NB4 (cell line): ENCODE measurements around the gene GRIK2.

Experiments
- DNase-seq: peaks from one replicate; pipeline ENCODE4 v3.0.0; 2010; ENCODE audit warnings: low read depth
- H3K4me3 ChIP-seq: one replicate; pipeline ENCODE4 v1.5.1; 2011; ENCODE audit warnings: mild to moderate bottlenecking, low read depth, low read length, moderate library complexity
- CTCF ChIP-seq: IDR thresholded peaks from one replicate; pipeline ENCODE4 v1.5.1; 2012; ENCODE audit warnings: low read depth, low read length
- MAX ChIP-seq: IDR thresholded peaks from 2 replicates; pipeline ENCODE4 v1.6.1; 2011; ENCODE audit warnings: low read depth, low read length
- MYC ChIP-seq: IDR thresholded peaks from 2 replicates; pipeline ENCODE4 v1.6.1; 2011; ENCODE audit warnings: low read depth, low read length
- POLR2A ChIP-seq: IDR thresholded peaks from 2 replicates; pipeline ENCODE4 v1.6.1; 2011; ENCODE audit warnings: mild to moderate bottlenecking; ENCODE audit not compliant: insufficient read length; ENCODE audit errors: extremely low read depth

Gene GRIK2

GRCh38 chr6:101728956-101729355 is 335.4 kb downstream of the GRIK2 start:
- no peak overlapping the region for H3K4me3 ChIP-seq
- no peak for TF ChIP-seq MYC
- TF ChIP-seq CTCF, result no peak
- TF ChIP-seq POLR2A, result no peak
- TF ChIP-seq MAX, result no peak
- DNase-seq, result no peak

- no peak for TF ChIP-seq MAX
- no peak for TF ChIP-seq CTCF
- TF ChIP-seq MYC, result no peak
- TF ChIP-seq POLR2A, result no peak
- no peak overlapping the region for H3K4me3 ChIP-seq
- no peak for DNase-seq
Measured at GRCh38 chr6:101730954-101731353, 337.4 kb downstream of the GRIK2 start.

- no peak overlapping the region for H3K4me3 ChIP-seq
- no peak for DNase-seq
- no peak for TF ChIP-seq MYC
Measured at GRCh38 chr6:101733899-101734298, 340.4 kb downstream of the GRIK2 start.

- no peak for TF ChIP-seq MYC
- TF ChIP-seq CTCF, result no peak
- no peak for TF ChIP-seq POLR2A
- no peak for TF ChIP-seq MAX
Measured at GRCh38 chr6:101738481-101738880, 345.0 kb downstream of the GRIK2 start.

GRCh38 chr6:101740631-101741030 is 347.1 kb downstream of the GRIK2 start:
- TF ChIP-seq POLR2A (no peak), MYC (no peak), CTCF (no peak), MAX (no peak)
- H3K4me3 ChIP-seq, result no peak overlapping the region
- no peak for DNase-seq

More at GRCh38 chr6:101738481-101738880, 345.0 kb downstream of the GRIK2 start:
- H3K4me3 ChIP-seq, result no peak overlapping the region
- no peak for DNase-seq

- TF ChIP-seq CTCF, result no peak
- no peak for TF ChIP-seq MYC
- no peak for TF ChIP-seq POLR2A
- no peak for TF ChIP-seq MAX
- H3K4me3 ChIP-seq, result no peak overlapping the region
- no peak for DNase-seq
Measured at GRCh38 chr6:101741474-101742171, 348.1 kb downstream of the GRIK2 start.
